Left renal cortex interstitium (tissue), 4 donors: ENCODE results near the gene ASCL3. TPM values are rescaled to one million over a fixed set of nuclear protein-coding genes. Genes with fewer than 3 reads are reported as not detected.
"Not testable (repeated sequence)": the region's sequence is repeated elsewhere in the genome, so short reads cannot be mapped to it uniquely, and the experiment has no call there.

Experiments
- DNase-seq, 4 donors: peaks; one replicate each; pipeline ENCODE4 v3.0.0-alpha.2; 2013; ENCODE audit warnings: low read depth in 4 of 4, low spot score in 2 of 4, missing footprints in 1 of 4
- polyA plus RNA-seq, 4 donors: library from polyadenylated mRNA; unstranded; fragments of 120-200 nt; gene quantifications; one replicate each; pipeline ENCODE4 v1.2.1, GENCODE V29; 2013; ENCODE audit not compliant: insufficient read length in 4 of 4

ASCL3 gene, protein sequence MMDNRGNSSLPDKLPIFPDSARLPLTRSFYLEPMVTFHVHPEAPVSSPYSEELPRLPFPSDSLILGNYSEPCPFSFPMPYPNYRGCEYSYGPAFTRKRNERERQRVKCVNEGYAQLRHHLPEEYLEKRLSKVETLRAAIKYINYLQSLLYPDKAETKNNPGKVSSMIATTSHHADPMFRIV
- under 1 TPM in 2 of 4 donors, not detected in 2; 0.25 to 0.27 TPM for polyA plus RNA-seq

GRCh38 chr11:8942518-8943066 is at the start of gene ASCL3:
Gene ASCL3, minus strand, starts transcription at chr11:8943016. Its CDS starts 4,855 bp downstream, at chr11:8938161.
- no peak for DNase-seq

DNA sequence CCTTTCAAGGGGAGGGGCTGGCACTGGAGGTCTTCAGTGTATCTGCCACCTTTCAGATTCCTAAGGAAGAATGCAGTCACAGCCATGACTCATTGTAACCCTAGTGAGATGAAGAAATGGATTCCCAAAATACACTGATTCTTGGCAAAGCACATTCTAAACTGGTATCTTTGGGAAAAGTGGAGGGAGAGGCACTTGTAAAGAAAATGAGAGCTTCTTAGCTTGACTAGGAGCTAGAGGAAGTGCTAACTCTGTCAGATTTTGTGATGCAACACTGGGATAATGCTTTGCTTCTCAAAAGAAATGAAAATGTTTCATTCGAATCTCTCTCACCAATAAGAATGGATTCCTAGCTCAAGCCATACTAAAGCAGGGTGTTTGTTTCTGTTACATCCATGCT is 46.6 kb upstream of the ASCL3 start:
- DNase-seq = no peak

GRCh38 chr11:8988329-8989234 is 45.8 kb upstream of the ASCL3 start:
- DNase-seq = no peak

- no peak for DNase-seq
Measured at GRCh38 chr11:8987446-8987845, 44.6 kb upstream of the ASCL3 start.

- DNase-seq = not testable (repeated sequence)
Measured at GRCh38 chr11:8986772-8987171, 44.0 kb upstream of the ASCL3 start.

GRCh38 chr11:8985462-8985861 is 42.6 kb upstream of the ASCL3 start:
- no peak for DNase-seq

GRCh38 chr11:8983552-8983951 is 40.7 kb upstream of the ASCL3 start:
- no peak for DNase-seq

DNA sequence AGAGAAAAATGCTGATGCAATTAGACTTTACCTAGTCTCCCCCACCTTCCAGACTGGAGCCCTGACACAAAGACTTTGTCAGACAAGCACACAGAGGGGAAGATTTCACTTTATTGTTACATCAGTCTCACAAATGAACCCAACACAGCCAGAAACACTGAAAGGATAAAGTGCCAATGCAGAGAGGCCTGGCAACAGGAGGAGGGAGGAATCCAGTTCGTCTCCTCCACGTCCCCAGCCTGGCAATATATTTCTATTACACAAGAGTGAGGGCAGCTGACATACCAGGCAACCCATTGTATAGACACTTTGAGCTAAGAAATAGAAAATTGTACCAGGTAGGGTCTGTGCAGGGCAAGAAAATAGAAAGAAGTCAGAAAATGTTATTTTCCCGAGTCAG is 37.7 kb upstream of the ASCL3 start:
- no peak for DNase-seq

- DNase-seq = not testable (repeated sequence)
Measured at GRCh38 chr11:8979365-8979764, 36.5 kb upstream of the ASCL3 start.

DNA sequence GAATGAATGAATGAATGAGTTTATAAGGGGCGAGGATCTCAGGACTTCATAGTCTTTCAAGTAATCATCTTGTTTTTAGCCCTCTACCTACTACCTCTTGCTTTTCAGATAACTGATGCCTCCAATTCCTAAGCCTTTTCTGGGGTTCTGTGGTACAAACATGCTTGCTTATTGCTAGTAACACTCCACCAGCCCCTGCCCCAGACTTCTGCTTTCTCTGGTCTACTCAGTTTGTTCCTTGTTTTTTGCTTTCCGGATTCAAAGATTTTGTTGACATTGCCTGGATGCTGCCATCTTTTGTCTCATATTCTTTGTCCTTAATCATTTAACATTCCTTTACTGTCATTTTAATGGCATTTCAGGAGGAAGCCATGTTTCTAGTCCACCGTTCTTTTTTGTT is 30.3 kb upstream of the ASCL3 start:
- no peak for DNase-seq

DNA sequence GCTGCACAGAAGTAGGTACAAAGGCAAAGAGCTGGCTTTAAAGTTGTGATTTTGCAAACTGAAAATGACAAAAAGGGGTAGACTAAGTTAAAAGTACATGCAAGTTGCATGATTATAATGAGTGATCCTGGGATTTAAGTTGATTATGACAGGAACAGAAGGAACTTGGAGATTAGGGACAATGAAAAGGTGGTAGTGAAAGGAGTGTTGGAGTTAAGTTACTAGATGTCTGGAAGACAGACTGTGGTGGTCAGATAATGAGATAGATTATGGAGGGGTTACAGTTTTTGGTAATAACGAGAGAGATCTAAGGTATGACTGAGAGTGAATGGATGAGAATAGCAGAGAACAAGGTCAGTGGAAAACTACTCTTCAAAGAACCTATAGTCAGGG is 29.1 kb upstream of the ASCL3 start:
- DNase-seq = no peak

DNA sequence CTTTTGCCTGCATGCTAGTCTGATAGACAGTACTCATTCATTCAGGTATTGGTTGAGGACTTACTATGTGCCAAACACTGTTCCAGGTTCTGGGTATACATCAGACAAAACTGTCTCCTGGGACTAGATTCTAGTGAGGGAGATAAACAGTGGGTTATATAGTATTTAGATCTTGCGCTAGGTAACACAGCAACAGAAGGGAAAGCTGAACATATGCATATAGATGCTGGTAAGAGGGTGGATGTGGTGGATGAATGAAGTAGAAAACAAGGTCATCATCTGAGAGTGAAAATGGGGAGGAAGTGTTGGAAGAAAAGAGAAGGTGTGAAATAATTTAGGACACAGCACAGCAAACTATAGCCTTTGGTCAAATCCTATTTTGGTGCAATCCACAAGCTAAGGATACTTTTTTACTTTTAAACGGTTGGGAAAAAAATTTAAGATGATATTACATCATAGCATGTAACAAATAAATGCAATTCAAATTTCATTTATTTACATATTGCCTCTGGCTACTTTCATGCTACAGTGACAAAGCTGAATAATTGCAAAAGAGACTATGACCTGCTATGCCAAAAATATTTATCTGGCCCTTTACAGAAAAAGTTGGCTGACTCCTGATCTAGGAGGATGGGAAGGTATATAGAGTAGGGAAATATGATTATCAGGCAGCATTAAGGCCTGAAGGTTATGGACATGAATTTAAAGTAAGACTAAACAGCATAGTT is 28.5 kb upstream of the ASCL3 start:
- DNase-seq = no peak

- no peak for DNase-seq
Measured at GRCh38 chr11:8967184-8967583, 24.4 kb upstream of the ASCL3 start.

- DNase-seq = peak; percentile 72 to 87 (median 76)
Measured at GRCh38 chr11:8964324-8965320, 21.8 kb upstream of the ASCL3 start, which contains the start of gene TMEM9B. Gene TMEM9B, minus strand, starts transcription at chr11:8964442. Its CDS starts 129 bp downstream, at chr11:8964313.

DNA sequence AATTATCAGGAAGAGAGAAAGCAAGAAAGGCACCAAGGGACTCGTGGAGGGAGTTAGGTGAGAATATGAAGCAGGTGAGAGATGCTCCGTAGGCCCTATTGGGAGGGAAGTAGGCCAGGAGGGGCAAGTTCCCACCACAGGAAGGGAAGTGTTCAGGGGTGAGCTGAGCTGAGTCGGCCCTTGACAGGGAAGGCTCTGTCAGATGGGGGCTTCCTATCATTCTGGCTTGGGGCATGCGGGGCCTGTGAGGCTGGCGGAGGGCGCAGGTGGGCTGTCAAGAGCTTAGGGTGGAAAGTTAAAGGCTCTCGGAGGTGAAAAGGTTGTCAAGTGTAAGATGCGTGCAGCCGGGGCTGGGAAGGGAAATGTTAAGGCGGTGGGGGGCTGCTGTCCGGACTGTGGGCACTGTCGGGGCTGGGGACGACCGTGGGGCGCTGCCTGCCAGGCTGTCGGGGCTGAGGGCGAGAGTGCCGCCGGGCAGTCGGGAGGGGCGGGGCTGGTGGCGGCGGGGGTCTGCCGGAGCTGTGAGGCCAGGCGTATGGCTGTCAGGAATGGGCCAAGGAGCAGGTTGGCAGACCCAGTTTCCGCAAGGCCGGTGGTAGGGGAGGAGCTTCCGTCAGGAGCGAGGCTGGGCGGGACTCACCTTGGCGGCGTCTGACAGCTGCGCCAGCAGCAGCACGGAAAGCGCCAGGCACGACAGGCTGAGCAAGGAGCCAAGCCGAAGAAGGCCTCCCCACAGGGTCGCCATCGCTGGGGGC is 20.9 kb upstream of the ASCL3 start:
- DNase-seq = no peak

- DNase-seq = no peak
Measured at GRCh38 chr11:8962841-8963240, 20.0 kb upstream of the ASCL3 start.

- DNase-seq = no peak
Measured at GRCh38 chr11:8961401-8961800, 18.6 kb upstream of the ASCL3 start.

- peak in 2 of 4 donors; percentile 58 to 68 for DNase-seq
Measured at GRCh38 chr11:8959546-8960166, 16.8 kb upstream of the ASCL3 start.
